Hindlimb muscle (tissue), 1 donor: Measurements from ENCODE around the gene PDSS2. TPM values are rescaled to one million over a fixed set of nuclear protein-coding genes. Genes with fewer than 3 reads are reported as not detected.
"Not testable (repeated sequence)": the region's sequence is repeated elsewhere in the genome, so short reads cannot be mapped to it uniquely, and the experiment has no call there.

Experiments used
- DNase-seq: peaks from one replicate; pipeline ENCODE4 v3.0.0-alpha.2; 2013
- polyA plus RNA-seq: library from polyadenylated mRNA; unstranded; fragments of 120-200 nt; gene quantifications from one replicate; pipeline ENCODE4 v1.2.1, GENCODE V29; 2013; ENCODE audit not compliant: insufficient read length

The PDSS2 gene
- polyA plus RNA-seq, 1 donor: 8.8 TPM

- no peak for DNase-seq
Observed at GRCh38 chr6:107209406-107210305, 249.7 kb downstream of the PDSS2 start.

- DNase-seq: no peak
Observed at GRCh38 chr6:107207251-107207873, 252.0 kb downstream of the PDSS2 start.

GRCh38 chr6:107205058-107205998 is 254.0 kb downstream of the PDSS2 start:
- DNase-seq: no peak

GRCh38 chr6:107202876-107203468 is 256.4 kb downstream of the PDSS2 start:
- DNase-seq: no peak

GRCh38 chr6:107198631-107199416 is 260.5 kb downstream of the PDSS2 start:
- no peak for DNase-seq

- DNase-seq: no peak
Observed at GRCh38 chr6:107196152-107196551, 263.2 kb downstream of the PDSS2 start.

GRCh38 chr6:107194723-107195122 is 264.6 kb downstream of the PDSS2 start:
- not testable (repeated sequence) for DNase-seq

- no peak for DNase-seq
Observed at GRCh38 chr6:107192830-107193229, 266.5 kb downstream of the PDSS2 start.

GRCh38 chr6:107187630-107188029 is 271.7 kb downstream of the PDSS2 start:
- DNase-seq: no peak

- no peak for DNase-seq
Observed at GRCh38 chr6:107186047-107186446, 273.3 kb downstream of the PDSS2 start.

- no peak for DNase-seq
Observed at GRCh38 chr6:107185391-107185970, 273.9 kb downstream of the PDSS2 start.

- no peak for DNase-seq
Observed at GRCh38 chr6:107184435-107184834, 274.9 kb downstream of the PDSS2 start.

GRCh38 chr6:107180099-107180498 is 279.3 kb downstream of the PDSS2 start:
- DNase-seq: no peak

- no peak for DNase-seq
Observed at GRCh38 chr6:107179004-107179403, 280.4 kb downstream of the PDSS2 start.

GRCh38 chr6:107173779-107174178 is 285.6 kb downstream of the PDSS2 start:
- no peak for DNase-seq

GRCh38 chr6:107171513-107171912 is 287.9 kb downstream of the PDSS2 start:
- DNase-seq: no peak

- not testable (repeated sequence) for DNase-seq
Observed at GRCh38 chr6:107164299-107164698, 295.1 kb downstream of the PDSS2 start.

- DNase-seq: no peak
Observed at GRCh38 chr6:107161521-107161920, 297.8 kb downstream of the PDSS2 start.

- no peak for DNase-seq
Observed at GRCh38 chr6:107156617-107157016, 302.7 kb downstream of the PDSS2 start.

- DNase-seq: no peak
Observed at GRCh38 chr6:107154801-107155160, 304.6 kb downstream of the PDSS2 start.

GRCh38 chr6:107154131-107154800 is 305.1 kb downstream of the PDSS2 start:
- DNase-seq: no peak
